Activated CD4-positive, alpha-beta T cell treated with anti-CD3 and anti-CD28 coated beads for 48 hours (primary cell): ENCODE measurements around the gene TRMT5.

ENCODE experiments used
- DNase-seq: peaks from one replicate; pipeline ENCODE4 v3.0.0-alpha.2; 2020

TRMT5 gene

DNA sequence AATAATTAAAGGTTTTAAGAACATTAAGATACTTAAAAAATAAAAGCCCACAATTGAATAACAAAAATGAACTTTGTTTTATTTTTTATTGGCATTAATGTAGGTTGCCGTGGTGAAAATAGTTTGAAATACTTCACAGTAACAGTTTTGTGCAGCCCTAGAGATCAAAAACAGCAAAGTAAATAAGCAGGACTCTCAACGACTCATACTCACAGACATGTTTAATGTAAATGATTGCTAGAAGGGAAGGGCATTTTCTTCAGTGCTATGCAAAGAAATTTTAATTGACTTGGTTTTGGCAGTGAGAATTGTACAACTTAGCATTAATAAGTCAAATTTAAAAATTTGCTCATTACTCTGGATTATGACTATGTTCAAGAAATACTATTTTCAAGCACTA, 16.0 kb downstream of the TRMT5 start:
- DNase-seq = no peak

GRCh38 chr14:60963761-60964160, 17.1 kb downstream of the TRMT5 start:
- DNase-seq = no peak

DNA sequence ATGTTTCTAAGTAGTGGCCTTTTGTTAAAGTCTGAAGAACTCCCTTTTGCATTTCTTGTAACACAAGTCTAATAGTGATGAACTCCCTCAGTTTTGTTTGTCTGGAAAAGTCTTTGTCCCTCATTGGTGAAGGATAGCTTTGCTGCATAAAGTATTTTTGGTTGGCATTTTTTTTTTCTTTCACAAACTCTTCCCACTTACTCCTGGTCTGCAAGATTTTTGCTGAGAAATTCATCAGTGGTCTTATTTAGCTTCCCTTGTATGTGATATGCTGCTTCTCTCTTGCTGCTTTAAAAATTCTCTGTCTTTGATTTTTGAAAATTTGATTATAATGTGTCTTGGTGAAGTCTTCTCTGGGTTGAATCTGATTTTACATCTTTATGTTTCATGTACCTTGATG, 22.7 kb downstream of the TRMT5 start:
- DNase-seq = no peak

DNA sequence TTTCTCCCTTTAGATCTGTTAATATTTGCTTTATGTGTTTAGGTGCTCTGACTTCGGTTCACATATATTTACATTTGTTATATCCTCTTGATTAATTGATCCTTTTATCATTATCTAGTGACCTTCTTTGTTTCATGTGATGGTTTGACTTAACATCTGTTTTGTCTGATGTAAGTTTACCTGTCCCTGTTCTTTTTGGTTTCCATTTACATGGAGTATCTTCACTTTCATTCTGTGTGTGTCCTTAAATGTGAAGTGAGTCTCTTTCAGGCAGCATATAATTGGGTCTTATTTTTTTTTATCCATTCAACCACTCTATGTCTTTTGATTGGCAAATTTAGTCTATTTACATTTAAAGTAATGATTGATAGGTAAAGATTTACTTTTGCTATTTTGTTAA, 24.2 kb downstream of the TRMT5 start:
- no peak for DNase-seq

- DNase-seq = no peak
Measured at GRCh38 chr14:60956202-60956601, 24.7 kb downstream of the TRMT5 start.

DNA sequence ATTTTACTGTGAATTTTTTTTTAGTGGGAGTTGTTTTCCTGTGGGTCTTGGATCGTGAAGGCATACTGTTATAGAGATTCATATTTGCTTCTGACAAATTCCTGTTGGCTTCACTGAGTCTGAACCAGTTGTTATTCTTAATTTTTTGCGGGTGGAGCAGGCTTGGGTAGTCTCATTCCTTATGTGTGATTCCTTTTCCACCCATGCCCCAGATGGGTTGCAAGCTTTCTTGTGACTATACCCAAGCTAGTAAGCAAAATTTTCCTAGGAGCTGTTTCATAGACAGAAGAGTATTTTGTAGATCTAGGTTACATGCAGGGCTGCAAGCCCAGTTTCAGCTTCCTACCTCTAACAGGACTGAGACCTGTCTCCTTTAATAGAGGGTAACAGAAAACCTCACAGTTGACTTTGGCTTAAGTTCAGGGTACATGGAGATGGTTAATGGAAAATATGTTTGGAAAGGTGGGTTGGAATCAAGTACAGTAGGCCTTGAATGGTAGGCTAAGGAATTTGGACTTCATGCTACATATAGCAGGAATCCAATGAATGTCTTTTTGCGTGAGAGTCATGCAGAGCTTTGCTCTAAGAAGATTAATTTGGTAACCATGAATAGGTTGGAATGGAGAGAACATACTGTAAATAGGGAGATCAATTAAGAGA, 29.0 kb downstream of the TRMT5 start:
- no peak for DNase-seq

DNA sequence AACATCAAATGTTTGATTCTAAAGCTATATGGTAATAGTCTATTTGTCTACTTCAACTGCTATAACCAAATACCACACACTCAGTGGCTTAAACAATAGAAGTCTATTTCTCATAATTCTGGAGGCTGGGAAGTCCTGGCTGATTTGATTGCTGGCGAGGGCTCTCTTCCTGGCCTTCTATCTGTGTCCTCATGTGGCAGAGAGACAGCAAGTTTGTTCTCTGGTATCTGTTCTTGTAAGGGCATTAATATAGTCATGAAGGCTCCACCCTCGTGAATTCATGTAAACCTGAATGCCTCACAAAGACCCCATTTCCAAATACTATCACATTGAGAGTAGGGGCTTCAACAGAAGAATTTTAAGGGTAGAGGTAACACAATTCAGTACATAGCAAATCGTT, 34.1 kb downstream of the TRMT5 start:
- DNase-seq = no peak

DNA sequence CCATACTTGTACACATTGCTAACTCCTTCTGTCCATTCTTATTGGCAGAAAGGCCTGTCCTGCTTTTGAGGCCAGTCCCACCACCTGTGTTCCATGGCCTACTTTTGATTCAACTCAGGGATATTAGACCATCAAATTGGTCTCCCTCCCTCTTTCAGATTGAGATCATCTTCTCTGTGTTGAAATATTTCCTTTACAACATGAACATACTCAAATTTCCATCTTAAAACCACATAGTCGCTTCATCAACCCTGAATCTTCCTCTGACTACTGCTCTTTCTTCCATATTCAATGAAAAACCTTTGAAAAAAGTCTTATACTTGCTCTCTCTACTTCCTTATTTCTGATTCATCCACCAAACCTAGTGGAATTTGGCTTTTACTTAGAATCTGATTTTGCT, 34.9 kb downstream of the TRMT5 start:
- DNase-seq = no peak

- DNase-seq = no peak
Measured at GRCh38 chr14:60944204-60944603, 36.7 kb downstream of the TRMT5 start.

DNA sequence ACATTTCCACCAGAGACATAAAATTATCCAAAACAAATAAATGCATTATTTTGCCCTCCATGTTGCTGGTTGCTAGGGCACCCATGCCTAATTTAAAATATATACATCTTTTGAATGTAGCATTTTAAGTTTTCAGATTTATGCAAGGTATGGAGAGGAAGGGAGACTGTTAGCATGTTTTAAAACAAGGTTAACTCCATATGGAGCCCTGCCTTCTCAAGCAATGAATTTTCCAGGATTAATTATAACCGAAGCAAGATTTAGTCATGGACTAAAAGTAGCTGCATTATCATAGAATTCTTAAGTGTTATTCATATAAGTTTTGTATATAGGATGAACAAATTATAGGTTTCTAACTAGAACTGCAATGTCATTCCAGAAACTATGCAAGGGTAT, 37.2 kb downstream of the TRMT5 start:
- DNase-seq = no peak

DNA sequence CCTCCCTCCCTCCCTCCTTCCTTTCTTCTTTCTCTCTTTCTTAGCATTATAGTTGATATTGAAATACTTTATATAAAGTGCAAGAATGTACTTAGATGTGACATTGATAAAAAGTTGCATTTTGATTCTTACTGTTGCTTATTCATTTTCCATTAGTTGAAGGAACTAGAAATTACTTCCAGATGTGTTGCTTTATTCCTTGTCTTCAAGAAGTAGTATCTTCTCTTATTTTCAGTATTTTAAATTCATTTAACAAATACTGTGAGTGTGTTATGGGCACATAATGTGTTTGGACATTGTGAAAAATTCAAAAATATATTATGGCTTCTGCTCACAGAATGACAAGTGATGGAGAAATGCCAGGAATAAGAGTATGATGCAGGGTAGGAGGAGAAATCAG, 45.6 kb downstream of the TRMT5 start:
- no peak for DNase-seq

GRCh38 chr14:60933920-60934655, 46.8 kb downstream of the TRMT5 start:
- no peak for DNase-seq

- DNase-seq = no peak
Measured at GRCh38 chr14:60931218-60931617, 49.7 kb downstream of the TRMT5 start.

DNA sequence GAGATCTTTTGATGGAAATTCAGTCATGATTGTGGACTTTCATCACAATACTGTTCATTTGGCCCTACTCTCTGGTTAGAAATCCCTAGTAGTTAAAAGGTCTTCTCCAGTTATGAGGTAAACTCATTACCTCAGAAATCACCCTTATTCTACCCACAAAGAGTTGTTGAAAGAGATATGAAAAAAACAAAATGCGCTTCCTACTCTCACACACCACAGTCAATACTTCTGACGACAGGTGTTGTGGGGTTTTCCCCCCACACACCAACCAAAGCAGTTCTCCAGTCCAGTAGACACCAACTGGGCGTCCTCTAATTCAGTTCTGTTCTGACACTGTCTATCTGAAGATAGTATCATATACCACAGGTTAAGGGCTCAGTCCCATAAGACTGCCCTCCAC, 54.9 kb downstream of the TRMT5 start:
- no peak for DNase-seq

DNA sequence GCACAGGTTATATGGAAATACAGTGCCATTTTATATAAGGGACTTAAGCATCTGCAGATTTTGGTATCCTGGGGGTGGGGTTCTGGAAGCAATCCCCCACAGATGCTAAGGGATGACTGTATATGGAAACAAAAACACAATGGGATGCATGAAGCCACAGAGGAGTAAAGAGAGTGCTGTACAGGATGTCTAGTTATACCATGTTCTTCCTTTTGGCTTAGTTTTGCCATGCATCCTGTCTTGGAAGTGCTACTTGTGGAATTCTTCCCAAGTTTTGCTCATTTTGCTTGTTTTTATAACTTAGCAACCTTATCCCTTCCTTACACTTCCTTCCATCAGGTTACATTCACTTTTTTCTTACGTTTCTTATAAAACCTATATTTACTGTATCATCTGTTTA, 55.6 kb downstream of the TRMT5 start:
- no peak for DNase-seq

- no peak for DNase-seq
Measured at GRCh38 chr14:60922050-60922449, 58.8 kb downstream of the TRMT5 start.
